H1 (cell line): Measurements from ENCODE around the gene SEMA5B. TPM values are rescaled to one million over a fixed set of nuclear protein-coding genes. Genes with fewer than 3 reads are reported as not detected.

Source experiments
- CTCF ChIP-seq, 3 experiments: IDR thresholded peaks; 1 replicate in 2 of 3; 2 replicates in 1 of 3; pipeline versions ENCODE4 v1.5.1 to v1.6.1; 2011; ENCODE audit warnings: low read length in 3 of 3, mild to moderate bottlenecking in 3 of 3, inconsistent platforms in 2 of 3, low read depth in 1 of 3, moderate library complexity in 1 of 3; ENCODE audit not compliant: insufficient read depth in 1 of 3; ENCODE audit errors: control extremely low read depth in 1 of 3
- JUND ChIP-seq: IDR thresholded peaks from 2 replicates; pipeline ENCODE4 v1.6.1; 2011; ENCODE audit warnings: mild to moderate bottlenecking, improper control_type of control experiment, low read length
- NRF1 ChIP-seq: IDR thresholded peaks from 2 replicates; pipeline ENCODE4 v1.6.1; 2011; ENCODE audit warnings: mild to moderate bottlenecking, low read depth, low read length, improper control_type of control experiment
- RXRA ChIP-seq: IDR thresholded peaks from 2 replicates; pipeline ENCODE4 v1.6.1; 2011; ENCODE audit warnings: low read depth, mild to moderate bottlenecking, low read length, moderate library complexity; ENCODE audit not compliant: insufficient read depth
- SP2 ChIP-seq: IDR thresholded peaks from 2 replicates; pipeline ENCODE4 v1.6.1; 2012; ENCODE audit warnings: mild to moderate bottlenecking, low read length, inconsistent platforms
- SP4 ChIP-seq: IDR thresholded peaks from 2 replicates; pipeline ENCODE4 v1.6.1; 2012; ENCODE audit warnings: low read length, inconsistent platforms
- SRF ChIP-seq: IDR thresholded peaks from 2 replicates; pipeline ENCODE4 v1.6.1; 2011; ENCODE audit warnings: mild to moderate bottlenecking, low read depth, low read length, moderate library complexity
- TAF1 ChIP-seq: IDR thresholded peaks from 2 replicates; pipeline ENCODE4 v1.6.1; 2011; ENCODE audit warnings: mild to moderate bottlenecking, low read depth, low read length
- polyA plus RNA-seq, 7 experiments: library from polyadenylated mRNA; depleted of rRNA in 3 of 7; stranded (reverse) in 5 of 7; unstranded in 2 of 7; fragments of >200 nt in 5 of 7; fragments of 200-250 nt in 2 of 7; gene quantifications; 1 replicate in 5 of 7; 2 replicates in 1 of 7; 4 replicates in 1 of 7; pipeline versions ENCODE4 v1.2.1 to v1.2.3, GENCODE V29; 2011 to 2013; ENCODE audit warnings: missing spikeins in 2 of 7, mixed read lengths in 2 of 7
- total RNA-seq: library from RNA; stranded (reverse); fragmentation: NEBNext Ultra II Directional; extraction: Animal tissue kit (Norgen Biotek cat#: 25700); gene quantifications from 2 replicates; pipeline ENCODE4 v1.2.1, GENCODE V29; 2021

Gene SEMA5B
- total and polyA plus RNA-seq, 2 of the 8 experiments (the other 6 are each of a cell fraction or from before 2014, with no cell fraction given), result 13.1 to 22.4 TPM

GRCh38 chr3:122936986-122937385 is 90.6 kb downstream of the SEMA5B start (continued):
- TF ChIP-seq CTCF (IDR thresholded peaks at IDR 0.05; ENCODE audit: control extremely low read depth in 1 of 3, insufficient read depth in 1 of 3, low read depth in 1 of 3, low read length in 3 of 3), result no peak
- no peak for TF ChIP-seq SP4
- TF ChIP-seq SRF, result no peak
- TF ChIP-seq JUND, result no peak
- no peak for TF ChIP-seq SP2
- no peak for TF ChIP-seq TAF1
- no peak for TF ChIP-seq RXRA
- no peak for TF ChIP-seq NRF1
